IPS-18c (cell line): ENCODE results near the gene HYAL4.
"Not testable (repeated sequence)": the region's sequence is repeated elsewhere in the genome, so short reads cannot be mapped to it uniquely, and the experiment has no call there.

Experiments
- H3K4me3 ChIP-seq: 2 replicates; pipeline ENCODE4 v1.7.0; 2013; ENCODE audit warnings: low read depth, mild to moderate bottlenecking, low read length, moderate library complexity; ENCODE audit not compliant: insufficient read depth
- H3K9me3 ChIP-seq: one replicate; pipeline ENCODE4 v1.6.1; 2013; ENCODE audit warnings: mild to moderate bottlenecking, low read length, moderate library complexity; ENCODE audit not compliant: control insufficient read depth, insufficient read depth

HYAL4 gene

DNA sequence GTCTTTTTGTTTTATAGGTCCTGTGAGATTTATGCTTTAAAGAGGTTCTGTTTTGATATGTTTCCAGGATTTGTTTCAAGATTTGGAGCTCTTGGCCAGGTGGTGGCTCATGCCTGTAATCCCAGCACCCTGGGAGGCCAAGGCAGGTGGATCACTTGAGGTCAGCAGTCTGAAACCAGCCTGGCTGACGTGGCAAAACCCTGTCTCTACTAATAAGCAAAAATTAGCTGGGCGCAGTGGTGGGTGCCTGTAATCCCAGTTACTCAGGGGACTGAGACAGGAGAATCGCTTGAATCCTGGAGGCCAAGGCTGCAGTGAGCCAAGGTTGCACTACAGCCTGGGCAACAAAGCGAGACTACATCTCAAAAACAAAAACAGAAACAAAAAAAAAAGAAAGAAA, 8.3 kb upstream of the HYAL4 start:
- H3K9me3 ChIP-seq, result no peaks in the 10 kb centered on the region
- H3K4me3 ChIP-seq, result no peak overlapping the region

DNA sequence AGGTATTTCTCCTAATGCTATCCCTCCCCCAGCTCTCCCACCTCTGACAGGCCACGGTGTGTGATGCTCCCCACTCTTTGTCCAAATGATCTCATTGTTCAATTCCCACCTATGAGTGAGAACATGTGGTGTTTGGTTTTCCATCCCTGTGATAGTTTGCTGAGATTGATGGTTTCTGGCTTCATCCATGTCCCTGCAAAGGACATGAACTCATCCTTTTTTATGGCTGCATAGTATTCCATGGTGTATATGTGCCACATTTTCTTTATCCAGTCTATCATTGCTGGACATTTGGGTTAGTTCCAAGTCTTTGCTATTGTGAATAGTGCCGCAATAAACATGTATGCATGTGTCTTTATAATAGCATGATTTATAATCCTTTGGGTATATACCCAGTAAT, 5.9 kb upstream of the HYAL4 start:
- not testable (repeated sequence) for H3K9me3 ChIP-seq, H3K4me3 ChIP-seq

DNA sequence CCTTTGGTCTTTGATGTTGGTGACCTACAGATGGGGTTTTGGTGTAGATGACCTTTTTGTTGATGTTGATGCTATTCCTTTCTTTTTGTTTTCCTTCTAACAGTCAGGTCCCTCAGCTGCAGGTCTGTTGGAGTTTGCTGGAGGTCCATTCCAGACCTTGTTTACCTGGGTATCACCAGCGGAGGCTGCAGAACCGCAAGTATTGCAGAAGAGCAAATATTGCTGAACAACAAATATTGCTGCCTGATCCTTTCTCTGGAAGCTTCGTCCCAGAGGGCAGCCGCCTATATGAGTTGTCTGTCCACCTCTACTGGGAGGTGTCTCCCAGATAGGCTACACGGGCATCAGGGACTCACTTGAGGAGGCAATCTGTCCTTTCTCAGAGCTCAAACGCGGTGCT, 827 bp upstream of the HYAL4 start:
- not testable (repeated sequence) for H3K9me3 ChIP-seq, H3K4me3 ChIP-seq

DNA sequence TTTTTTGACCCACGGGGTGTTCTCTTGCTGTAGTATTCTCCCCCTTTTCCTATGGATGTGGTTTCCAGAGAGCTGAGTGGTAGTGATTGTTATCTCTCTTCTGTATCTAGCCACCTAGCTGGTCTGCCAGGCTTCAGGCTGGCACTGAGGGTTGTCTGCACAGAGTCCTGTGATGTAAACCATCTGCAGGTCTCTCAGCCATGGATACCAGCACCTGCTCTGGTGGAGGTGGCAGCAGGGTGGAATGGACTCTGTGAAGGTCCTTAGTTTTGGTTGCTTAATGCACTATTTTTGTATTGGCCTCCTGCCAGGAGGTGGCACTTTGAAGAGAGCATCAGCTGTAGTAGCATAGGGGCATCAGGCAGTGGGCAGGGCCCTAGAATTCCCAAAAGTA, 851 bp downstream of the HYAL4 start:
- H3K9me3 ChIP-seq, result no peaks in the 10 kb centered on the region
- no peak overlapping the region for H3K4me3 ChIP-seq

DNA sequence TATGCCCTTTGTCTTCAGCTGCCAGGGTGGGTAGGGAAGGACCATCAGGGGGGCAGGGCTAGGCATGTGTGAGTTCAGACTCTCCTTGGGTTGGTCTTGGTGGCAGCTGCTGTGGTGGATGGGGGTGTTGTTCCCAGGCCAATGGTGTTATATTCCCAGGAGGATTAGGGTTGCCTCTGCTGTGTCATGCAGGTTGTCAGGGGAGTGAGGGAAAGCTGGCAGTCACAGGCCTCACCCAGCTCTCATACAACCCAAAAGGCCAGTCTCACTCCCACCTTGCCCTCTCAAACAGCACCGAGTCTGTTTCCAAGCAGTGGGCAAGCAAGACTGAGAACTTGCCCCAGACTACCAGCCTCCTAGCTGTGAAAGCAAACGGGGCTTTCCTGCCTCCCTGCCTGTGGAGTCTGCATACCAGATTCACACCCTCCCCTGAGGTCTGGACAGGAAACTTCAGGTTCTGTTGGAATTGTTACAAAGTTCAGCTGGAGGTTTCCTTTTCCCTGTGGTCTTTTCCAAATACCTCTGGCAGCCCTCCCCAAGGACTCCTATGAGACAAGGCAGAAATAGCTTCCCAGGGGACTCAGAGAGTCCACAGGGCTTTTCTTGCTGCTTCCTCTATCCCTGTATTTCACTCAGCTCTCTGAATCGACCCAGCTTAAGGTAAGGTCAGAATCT, 1.4 kb downstream of the HYAL4 start:
- no peak overlapping the region for H3K4me3 ChIP-seq
- H3K9me3 ChIP-seq, result no peaks in the 10 kb centered on the region

DNA sequence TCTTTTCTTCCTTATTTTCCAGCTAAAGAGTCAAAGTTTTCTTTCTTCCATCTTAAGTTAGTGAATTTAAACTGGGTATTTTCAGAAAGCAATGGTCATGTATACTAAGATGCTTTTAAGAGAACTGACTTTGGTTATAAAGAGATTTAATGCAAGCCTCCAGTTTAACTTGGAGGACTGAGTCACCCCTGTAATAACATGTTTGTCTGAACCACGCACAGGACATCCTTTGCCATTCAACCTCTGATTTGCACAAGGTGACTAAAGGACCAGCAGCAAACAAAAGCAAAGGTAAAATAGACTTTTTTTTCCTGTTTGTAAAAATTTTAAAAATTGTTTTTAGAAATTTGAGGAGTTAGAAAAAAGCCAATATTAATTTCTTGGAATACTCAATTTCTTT, 2.9 kb downstream of the HYAL4 start:
- no peaks in the 10 kb centered on the region for H3K9me3 ChIP-seq
- H3K4me3 ChIP-seq, result no peak overlapping the region

DNA sequence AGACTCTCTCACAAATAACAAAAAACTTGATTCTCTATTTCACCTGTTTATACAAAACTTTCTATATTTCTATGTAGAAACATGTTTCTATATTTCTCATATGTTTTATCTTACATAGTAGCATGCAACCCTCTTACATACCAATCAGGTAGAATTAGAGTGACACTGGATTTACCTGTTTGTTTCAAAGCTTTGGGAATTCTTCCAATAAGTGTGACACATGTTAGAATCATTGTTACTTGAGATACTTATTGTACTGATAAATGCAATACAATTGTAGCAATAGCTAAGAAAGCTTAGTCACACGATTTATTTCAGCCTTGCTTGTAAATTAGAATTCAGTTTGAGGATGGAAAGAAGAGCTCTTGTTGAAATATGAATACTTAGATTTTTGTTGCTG, 4.9 kb downstream of the HYAL4 start:
- H3K9me3 ChIP-seq, result no peaks in the 10 kb centered on the region
- no peak overlapping the region for H3K4me3 ChIP-seq

DNA sequence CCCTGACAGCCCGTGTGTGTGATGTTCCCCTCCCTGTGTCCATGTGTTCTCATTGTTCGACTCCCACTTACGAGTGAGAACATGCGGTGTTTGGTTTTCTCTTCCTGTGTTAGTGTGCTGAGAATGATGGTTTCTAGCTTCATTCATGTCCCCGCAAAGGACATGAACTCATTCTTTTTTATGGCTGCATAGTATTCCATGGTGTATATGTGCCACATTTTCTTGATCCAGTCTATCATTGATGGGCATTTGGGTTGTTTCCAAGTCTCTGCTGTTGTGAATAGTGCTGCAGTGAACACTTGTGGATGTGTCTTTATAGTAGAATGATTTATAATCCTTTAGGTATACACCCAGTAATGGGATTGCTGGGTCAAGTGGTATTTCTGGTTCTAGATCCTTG, 6.4 kb downstream of the HYAL4 start:
- not testable (repeated sequence) for H3K4me3 ChIP-seq, H3K9me3 ChIP-seq

DNA sequence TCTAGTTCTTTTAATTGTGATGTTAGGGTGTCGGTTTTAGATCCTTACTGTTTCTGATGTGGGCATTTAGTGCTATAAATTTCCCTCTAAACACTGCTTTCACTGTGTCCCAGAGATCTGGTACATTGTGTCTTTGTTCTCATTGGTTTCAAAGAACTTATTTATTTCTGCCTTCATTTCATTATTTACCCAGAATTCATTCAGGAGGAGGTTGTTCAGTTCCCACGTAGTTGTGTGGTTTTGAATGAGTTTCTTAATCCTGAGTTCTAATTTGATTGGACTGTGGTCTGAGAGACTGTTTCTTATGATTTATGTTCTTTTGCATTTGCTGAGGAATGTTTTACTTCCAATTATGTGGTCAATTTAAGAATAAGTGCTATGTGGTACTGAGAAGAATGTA, 9.3 kb downstream of the HYAL4 start:
- H3K9me3 ChIP-seq, H3K4me3 ChIP-seq: not testable (repeated sequence)

DNA sequence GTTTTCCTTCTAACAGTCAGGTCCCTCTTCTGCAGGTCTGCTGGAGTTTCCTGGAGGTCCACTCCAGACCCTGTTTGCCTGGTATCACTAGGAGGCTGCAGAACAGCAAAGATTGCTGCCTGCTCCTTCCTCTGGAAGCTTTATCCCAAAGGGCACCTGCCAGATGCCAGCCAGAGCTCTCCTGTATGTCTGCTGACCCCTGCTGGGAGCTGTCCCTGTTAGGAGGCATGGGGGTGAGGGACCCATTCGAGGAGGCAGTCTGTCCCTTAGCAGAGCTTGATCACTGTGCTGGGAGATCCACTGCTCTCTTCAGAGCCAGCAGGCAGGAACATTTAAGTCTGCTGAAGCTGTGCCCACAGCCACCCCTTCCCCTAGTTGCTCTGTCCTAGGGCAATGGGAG, 11.5 kb downstream of the HYAL4 start:
- not testable (repeated sequence) for H3K4me3 ChIP-seq, H3K9me3 ChIP-seq

DNA sequence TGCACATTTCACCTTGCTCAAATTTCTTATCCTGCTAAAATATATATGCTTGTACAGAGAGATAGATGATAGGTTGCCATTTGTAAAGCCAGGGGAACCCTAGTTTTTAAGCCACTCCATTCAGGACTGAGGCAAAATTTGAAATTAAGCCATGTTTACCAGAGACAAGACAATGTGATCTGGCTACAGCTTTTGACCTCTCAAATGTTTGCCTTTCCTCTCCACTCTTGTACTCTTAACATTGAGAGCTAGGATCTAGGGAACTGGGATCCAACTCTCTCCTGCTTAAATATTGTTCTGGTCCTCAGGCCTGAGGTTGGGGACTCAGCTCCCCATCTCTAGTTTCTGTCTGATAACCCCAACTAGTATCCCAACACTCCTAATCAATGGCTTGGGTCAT, 15.9 kb downstream of the HYAL4 start:
- peaks cover 2% of the 10 kb centered on the region for H3K9me3 ChIP-seq
- no peak overlapping the region for H3K4me3 ChIP-seq

DNA sequence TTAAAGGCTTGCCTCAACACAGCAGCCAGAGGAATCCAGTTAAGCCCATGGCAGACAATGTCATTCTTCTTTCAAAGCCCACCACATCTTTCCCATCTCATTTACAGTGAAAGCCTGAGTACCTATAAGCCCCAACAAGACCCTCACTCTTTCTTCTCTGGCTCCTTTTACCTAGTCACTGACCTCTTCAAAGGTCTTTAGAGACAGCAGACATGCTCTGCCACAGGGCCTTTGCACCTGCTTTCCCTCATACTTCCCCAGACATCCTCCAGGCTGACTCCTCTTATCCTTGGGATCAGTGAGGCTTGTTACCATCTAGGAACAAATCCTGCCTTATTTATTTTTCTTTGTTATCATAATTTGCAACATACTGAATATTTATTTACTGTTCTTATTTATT, 17.8 kb downstream of the HYAL4 start:
- Histone ChIP-seq H3K4me3 (no peak overlapping the region), H3K9me3 (peaks cover under 1% of the 10 kb centered on the region)

DNA sequence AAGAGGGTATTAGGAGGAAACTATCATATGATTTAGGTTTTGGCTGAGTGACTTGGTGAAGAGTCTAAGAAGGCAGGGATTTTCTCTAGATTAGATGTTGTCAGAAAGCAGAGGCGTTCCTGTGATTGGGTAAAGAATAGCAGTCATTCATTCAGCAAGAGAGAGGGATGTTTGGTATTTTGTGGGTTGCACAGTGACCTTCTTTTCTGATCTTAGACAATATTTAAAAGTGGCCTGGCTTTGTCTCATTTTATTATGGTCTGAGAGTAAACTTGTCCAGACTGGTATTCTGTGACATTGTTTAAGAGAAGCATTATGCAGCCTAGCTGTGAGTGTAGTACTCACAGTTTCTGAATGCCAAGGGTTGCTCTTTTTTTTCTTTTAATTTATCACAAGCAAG, 18.5 kb downstream of the HYAL4 start:
- Histone ChIP-seq H3K4me3 (no peak overlapping the region), H3K9me3 (no peaks in the 10 kb centered on the region)

DNA sequence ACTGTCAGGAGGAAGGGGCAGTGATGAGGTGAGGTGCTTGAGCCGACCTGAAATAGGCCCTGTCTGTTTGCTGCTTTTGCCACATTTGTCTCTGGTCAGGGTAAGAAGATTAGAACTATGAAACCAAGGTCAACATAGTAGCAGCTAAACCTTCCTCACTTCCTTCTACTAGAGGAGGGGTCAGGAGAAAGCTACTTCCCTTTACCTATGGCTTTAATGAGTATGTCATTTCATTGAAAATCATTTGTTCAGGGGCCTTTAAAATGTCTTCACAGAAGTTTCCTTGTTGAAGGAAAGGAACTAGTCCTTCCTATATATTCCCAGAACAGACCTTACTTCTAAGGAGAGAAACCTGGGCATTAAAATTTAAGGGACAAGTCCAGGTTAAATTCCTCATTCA, 19.0 kb downstream of the HYAL4 start:
- no peaks in the 10 kb centered on the region for H3K9me3 ChIP-seq
- H3K4me3 ChIP-seq, result no peak overlapping the region

DNA sequence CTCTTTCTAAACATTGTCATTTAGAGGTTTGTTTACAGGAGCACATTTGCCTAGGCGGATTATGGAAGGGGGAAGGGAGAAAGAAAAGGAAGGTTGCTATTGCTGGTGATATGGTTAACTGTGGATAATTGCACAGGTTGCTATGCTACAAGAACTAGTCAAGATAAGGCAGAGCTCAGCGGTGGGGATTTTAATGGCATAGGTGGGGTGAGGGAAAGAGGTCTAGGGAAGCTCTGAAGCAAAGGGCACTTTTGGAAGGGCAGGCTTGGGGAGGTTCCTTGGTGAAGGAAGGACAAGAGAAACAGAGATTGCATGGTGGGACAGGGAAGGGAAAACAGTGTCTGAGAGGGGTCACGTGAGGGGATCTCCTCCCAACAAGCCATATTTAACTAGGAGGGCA, 19.5 kb downstream of the HYAL4 start:
- Histone ChIP-seq H3K9me3 (no peaks in the 10 kb centered on the region), H3K4me3 (no peak overlapping the region)

DNA sequence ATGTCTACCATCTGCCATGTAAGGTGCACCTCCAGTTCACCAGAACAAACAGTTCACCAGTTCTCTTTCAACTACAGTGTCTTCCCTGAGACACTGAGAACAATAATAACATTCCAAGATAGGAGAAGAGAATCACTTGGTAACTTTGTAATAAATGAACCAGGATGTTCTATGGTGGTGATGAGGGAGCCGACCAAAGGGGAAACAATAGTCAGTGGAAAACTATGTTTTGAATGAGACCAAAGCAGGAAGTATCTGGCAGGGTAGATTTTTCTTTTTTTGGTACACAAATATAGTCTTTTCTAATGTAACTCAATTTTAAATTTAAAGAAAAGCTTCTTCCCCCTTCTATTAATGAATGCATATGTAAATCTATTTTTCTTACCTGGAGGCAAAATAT, 20.0 kb downstream of the HYAL4 start:
- no peak overlapping the region for H3K4me3 ChIP-seq
- no peaks in the 10 kb centered on the region for H3K9me3 ChIP-seq

DNA sequence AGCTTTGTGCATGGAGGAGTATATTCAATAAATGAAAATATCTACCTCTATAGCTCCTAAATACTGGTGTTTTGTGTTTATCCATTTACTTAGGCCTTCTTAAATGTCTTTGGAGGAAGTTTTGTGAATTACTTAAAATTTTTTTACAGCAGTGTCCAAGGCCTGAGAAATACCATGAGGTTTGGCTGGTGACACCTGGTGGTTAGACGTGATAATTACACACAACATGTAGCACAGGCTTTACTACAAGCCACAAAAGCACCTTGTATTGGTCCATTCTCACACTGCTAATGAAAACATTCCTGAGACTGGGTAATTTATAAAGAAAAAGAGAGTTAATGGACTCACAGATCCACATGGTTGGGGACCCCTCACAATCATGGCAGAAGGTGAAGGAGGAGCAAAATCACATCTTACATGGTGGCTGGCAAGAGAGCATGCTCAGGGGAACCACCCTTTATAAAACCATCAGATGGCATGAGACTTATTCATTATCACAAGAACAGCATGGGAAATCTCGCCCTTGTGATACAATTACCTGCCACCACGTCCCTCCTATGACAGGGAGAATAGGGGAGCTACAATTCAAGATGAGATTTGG, 20.6 kb downstream of the HYAL4 start:
- Histone ChIP-seq H3K4me3 (no peak overlapping the region), H3K9me3 (no peaks in the 10 kb centered on the region)

DNA sequence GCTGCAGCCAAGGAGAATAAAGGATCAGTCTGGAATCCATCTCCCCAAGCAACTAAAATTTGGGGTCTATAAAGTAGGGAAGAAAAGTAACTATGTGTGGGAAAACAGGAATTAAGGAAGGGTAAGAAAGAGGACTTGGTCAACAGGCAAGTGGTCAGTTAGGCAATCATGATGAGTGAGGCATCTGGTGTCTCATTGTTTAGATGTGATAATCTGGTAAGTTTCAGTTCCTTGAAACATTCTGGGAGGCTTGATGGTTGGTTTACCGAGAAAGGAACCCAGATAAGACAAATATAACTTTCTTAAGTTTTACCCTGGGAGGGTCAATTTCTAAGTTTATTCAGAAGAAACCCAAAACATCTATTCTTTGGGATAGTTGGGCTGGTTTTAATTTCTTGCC, 22.3 kb downstream of the HYAL4 start:
- Histone ChIP-seq H3K4me3 (no peak overlapping the region), H3K9me3 (no peaks in the 10 kb centered on the region)
